ENCODE data around the gene BSN.

GRCh38 chr3:49699281-49699979, 145.2 kb downstream of the BSN start:
- TF ChIP-seq CTCF (conservative IDR thresholded peaks at IDR 0.05), result no peak
- TF ChIP-seq EZH2 (IDR thresholded peaks at IDR 0.05; ENCODE audit: low read depth), result no peak
